ENCODE results near the gene HHIPL1.

HHIPL1 gene

GRCh38 chr14:99691111-99691885, 46.4 kb downstream of the HHIPL1 start:
- FAIRE-seq = no peak

- FAIRE-seq = peak; percentile 33
Measured at GRCh38 chr14:99693918-99694317, 49.0 kb downstream of the HHIPL1 start.

- no peak for FAIRE-seq
Measured at GRCh38 chr14:99696929-99697328, 52.0 kb downstream of the HHIPL1 start.

GRCh38 chr14:99698236-99698635, 53.3 kb downstream of the HHIPL1 start:
- no peak for FAIRE-seq

GRCh38 chr14:99698642-99699041, 53.7 kb downstream of the HHIPL1 start:
- no peak for FAIRE-seq

- no peak for FAIRE-seq
Measured at GRCh38 chr14:99699085-99699760, 54.3 kb downstream of the HHIPL1 start.

- FAIRE-seq = no peak
Measured at GRCh38 chr14:99699861-99700260, 54.9 kb downstream of the HHIPL1 start.

- FAIRE-seq = no peak
Measured at GRCh38 chr14:99700379-99700778, 55.5 kb downstream of the HHIPL1 start.

- no peak for FAIRE-seq
Measured at GRCh38 chr14:99701260-99701659, 56.3 kb downstream of the HHIPL1 start.

- no peak for FAIRE-seq
Measured at GRCh38 chr14:99702115-99702514, 57.2 kb downstream of the HHIPL1 start.

GRCh38 chr14:99703381-99703780, 58.5 kb downstream of the HHIPL1 start:
- no peak for FAIRE-seq

GRCh38 chr14:99704037-99704436, 59.1 kb downstream of the HHIPL1 start:
- FAIRE-seq = no peak

GRCh38 chr14:99706107-99706900, 61.4 kb downstream of the HHIPL1 start:
- no peak for FAIRE-seq

GRCh38 chr14:99707420-99707819, 62.5 kb downstream of the HHIPL1 start:
- FAIRE-seq = no peak

- no peak for FAIRE-seq
Measured at GRCh38 chr14:99707921-99708320, 63.0 kb downstream of the HHIPL1 start.

- FAIRE-seq = no peak
Measured at GRCh38 chr14:99708449-99708848, 63.5 kb downstream of the HHIPL1 start.

GRCh38 chr14:99713972-99714371, 69.0 kb downstream of the HHIPL1 start:
- no peak for FAIRE-seq

- no peak for FAIRE-seq
Measured at GRCh38 chr14:99715266-99716000, 70.5 kb downstream of the HHIPL1 start.

- FAIRE-seq = no peak
Measured at GRCh38 chr14:99716091-99716849, 71.3 kb downstream of the HHIPL1 start.

GRCh38 chr14:99716850-99717681, 72.1 kb downstream of the HHIPL1 start:
- no peak for FAIRE-seq

GRCh38 chr14:99717682-99718013, 72.7 kb downstream of the HHIPL1 start:
- no peak for FAIRE-seq
